HFFc6 (cell line): ENCODE data around the gene NKAIN4. TPM values are rescaled to one million over a fixed set of nuclear protein-coding genes. Genes with fewer than 3 reads are reported as not detected.

ENCODE experiments used
- DNase-seq: peaks from one replicate; pipeline ENCODE4 v3.0.0-alpha.2; 2018
- H3K27ac Mint-ChIP-seq: 2 replicates; pipeline ENCODE4 v1.8.0; 2020; ENCODE audit warnings: mild to moderate bottlenecking, mixed read lengths
- H3K27me3 Mint-ChIP-seq: 2 replicates; pipeline ENCODE4 v1.8.0; 2021; ENCODE audit warnings: mild to moderate bottlenecking, moderate library complexity, mixed read lengths; ENCODE audit not compliant: insufficient read depth
- H3K36me3 Mint-ChIP-seq: 2 replicates; pipeline ENCODE4 v1.8.0; 2021; ENCODE audit warnings: low read depth, mixed read lengths
- H3K4me1 Mint-ChIP-seq: 2 replicates; pipeline ENCODE4 v1.8.0; 2020; ENCODE audit warnings: low read depth, mixed read lengths
- H3K4me3 Mint-ChIP-seq: 2 replicates; pipeline ENCODE4 v1.8.0; 2020; ENCODE audit warnings: mild to moderate bottlenecking, moderate library complexity, mixed read lengths
- H3K9me3 Mint-ChIP-seq: 2 replicates; pipeline ENCODE4 v1.8.0; 2020; ENCODE audit warnings: mild to moderate bottlenecking, mixed read lengths
- total RNA-seq, 6 experiments: library from RNA; stranded (reverse); fragmentation: NEBNext Ultra II Directional; extraction: Animal tissue kit (Norgen Biotek cat#: 25700); gene quantifications; 2 replicates in 1 of 6; 3 replicates in 5 of 6; pipeline ENCODE4 v1.2.3, GENCODE V29; 2021
- TF ChIP-seq, protein P1 (sequence below): fragments of 200-600 bp; sonication (generic); IDR thresholded peaks from 2 replicates; pipeline ENCODE4 v1.5.0; 2021; ENCODE audit warnings: antibody characterized with exemption, mild to moderate bottlenecking

NKAIN4 gene
- total RNA-seq, 6 experiments from 2014 or later = not detected

DNA sequence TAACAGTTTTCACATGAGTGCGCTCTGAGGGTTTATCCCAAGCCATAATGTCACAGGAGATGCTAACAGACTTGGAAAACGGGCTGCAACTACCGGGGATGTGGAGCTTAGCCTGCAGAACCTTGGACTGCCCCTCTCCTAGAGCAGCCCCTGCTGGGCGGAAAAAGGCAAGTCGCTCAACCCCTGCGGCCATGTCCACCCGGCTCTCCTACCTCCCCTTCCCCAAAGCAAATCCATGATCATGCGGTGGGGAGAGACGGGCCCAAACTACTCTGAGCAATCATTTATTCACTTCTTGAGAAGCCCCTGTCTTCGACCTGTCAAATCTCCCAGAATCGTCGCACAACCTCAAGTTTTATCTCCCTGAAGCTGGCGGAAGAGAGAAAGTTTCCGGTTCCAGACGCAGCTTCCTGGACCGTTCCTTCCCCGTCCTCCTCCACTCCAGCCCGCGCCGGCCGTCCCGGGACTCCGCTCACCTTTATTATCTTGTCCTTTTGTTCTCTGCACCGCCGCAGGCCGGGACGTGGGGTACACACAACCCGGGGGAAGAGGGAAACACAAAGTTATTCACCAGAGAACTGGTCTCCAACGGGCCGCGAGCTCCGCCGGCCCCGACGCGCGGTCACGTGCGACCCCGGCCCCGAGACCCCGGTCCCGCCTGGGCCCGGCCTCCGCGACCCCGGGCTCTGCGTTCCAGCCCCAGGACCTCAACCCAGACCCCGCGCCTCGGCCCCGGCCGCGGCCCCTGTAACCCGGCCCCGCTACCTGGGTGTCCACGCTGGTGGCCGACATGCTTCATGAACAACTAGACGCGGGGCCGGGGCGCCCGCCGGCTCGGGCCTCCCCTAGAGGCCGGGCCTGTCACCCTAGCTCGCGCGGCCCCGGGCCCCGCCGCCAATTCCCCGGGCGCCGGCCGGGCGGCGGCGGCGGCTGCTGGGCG, 38.9 kb downstream of the NKAIN4 start:
- Mint-ChIP-seq H3K27me3 (peaks cover 11% of the 10 kb centered on the region), H3K36me3 (peaks cover 33% of the 10 kb centered on the region), H3K9me3 (no peaks in the 10 kb centered on the region), H3K4me1 (peaks cover 40% of the 10 kb centered on the region), H3K27ac (peak overlapping the region; percentile 80), H3K4me3 (peak overlapping the region; percentile 92)
- DNase-seq = peak; percentile 49
- TF ChIP-seq, protein P1, sequence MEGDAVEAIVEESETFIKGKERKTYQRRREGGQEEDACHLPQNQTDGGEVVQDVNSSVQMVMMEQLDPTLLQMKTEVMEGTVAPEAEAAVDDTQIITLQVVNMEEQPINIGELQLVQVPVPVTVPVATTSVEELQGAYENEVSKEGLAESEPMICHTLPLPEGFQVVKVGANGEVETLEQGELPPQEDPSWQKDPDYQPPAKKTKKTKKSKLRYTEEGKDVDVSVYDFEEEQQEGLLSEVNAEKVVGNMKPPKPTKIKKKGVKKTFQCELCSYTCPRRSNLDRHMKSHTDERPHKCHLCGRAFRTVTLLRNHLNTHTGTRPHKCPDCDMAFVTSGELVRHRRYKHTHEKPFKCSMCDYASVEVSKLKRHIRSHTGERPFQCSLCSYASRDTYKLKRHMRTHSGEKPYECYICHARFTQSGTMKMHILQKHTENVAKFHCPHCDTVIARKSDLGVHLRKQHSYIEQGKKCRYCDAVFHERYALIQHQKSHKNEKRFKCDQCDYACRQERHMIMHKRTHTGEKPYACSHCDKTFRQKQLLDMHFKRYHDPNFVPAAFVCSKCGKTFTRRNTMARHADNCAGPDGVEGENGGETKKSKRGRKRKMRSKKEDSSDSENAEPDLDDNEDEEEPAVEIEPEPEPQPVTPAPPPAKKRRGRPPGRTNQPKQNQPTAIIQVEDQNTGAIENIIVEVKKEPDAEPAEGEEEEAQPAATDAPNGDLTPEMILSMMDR = peak; percentile 72

DNA sequence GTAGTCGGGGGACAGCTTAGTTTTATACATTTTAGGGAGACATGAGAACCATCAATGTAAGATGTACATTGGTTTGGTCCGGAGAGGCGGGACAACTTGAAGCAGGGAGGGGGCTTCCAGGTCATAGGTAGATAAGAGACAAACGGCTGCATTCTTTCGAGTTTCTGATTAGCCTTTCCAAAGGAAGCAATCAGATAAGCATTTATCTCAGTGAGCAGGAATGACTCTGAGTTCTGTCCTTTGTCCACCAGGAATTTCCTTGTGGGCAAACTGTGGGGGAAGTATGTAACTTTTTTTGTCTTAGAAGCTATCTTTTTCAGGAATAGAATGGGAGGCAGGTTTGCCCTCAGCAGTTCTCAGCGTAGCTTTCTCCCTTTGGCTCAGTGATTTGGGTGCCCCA, 39.7 kb downstream of the NKAIN4 start:
- H3K27ac Mint-ChIP-seq = peak overlapping the region; percentile 80; the same call in 1 of the 2 replicates
- H3K4me1 Mint-ChIP-seq = peaks cover 40% of the 10 kb centered on the region
- DNase-seq = no peak
- H3K9me3 Mint-ChIP-seq = no peaks in the 10 kb centered on the region
- peak overlapping the region; percentile 92 for H3K4me3 Mint-ChIP-seq
- H3K27me3 Mint-ChIP-seq = peaks cover 5% of the 10 kb centered on the region
- TF ChIP-seq, protein P1 = no peak
- peaks cover 33% of the 10 kb centered on the region for H3K36me3 Mint-ChIP-seq

DNA sequence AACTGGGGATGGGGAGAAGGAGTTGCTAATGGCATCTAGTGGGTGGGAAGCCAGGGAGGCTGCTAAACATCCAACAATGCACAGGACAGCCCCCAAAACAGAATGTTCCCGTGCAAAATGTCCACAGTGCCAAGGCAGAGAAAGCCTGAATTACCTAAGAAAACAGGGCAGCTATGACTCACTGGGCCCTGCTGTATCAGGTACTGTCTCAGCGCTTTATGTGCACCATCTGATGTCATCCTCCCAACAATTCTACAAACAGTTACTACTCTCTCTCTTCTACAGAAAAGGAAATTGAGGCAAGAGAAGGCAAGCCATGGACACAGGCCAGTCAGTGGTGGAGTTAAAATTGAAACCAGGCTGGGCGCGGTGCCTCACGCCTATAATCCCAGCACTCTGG, 41.5 kb downstream of the NKAIN4 start:
- no peak overlapping the region for H3K4me3 Mint-ChIP-seq
- H3K27ac Mint-ChIP-seq = no peak overlapping the region
- H3K27me3 Mint-ChIP-seq = no peaks in the 10 kb centered on the region; the same call in 1 of the 2 replicates
- no peak for DNase-seq
- TF ChIP-seq, protein P1 = no peak
- peaks cover 44% of the 10 kb centered on the region for H3K4me1 Mint-ChIP-seq
- peaks cover 37% of the 10 kb centered on the region for H3K36me3 Mint-ChIP-seq
- no peaks in the 10 kb centered on the region for H3K9me3 Mint-ChIP-seq

DNA sequence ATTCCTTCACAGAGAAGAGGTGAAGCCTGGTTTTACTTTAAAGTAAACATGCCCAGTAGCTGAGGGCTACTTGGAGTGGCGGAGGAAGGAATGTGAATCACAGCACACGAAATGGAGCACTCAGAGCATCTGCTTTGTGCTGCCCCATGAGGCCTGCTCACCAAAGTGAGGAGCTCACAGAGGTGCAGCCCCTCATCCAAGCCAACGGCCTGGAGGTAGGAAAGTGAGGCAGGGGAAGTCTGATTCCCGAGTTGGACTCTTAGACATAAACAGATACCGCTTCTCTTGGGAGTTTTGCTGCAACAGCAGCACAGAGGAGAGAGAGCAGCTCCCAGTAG, 41.9 kb downstream of the NKAIN4 start:
- DNase-seq = no peak

DNA sequence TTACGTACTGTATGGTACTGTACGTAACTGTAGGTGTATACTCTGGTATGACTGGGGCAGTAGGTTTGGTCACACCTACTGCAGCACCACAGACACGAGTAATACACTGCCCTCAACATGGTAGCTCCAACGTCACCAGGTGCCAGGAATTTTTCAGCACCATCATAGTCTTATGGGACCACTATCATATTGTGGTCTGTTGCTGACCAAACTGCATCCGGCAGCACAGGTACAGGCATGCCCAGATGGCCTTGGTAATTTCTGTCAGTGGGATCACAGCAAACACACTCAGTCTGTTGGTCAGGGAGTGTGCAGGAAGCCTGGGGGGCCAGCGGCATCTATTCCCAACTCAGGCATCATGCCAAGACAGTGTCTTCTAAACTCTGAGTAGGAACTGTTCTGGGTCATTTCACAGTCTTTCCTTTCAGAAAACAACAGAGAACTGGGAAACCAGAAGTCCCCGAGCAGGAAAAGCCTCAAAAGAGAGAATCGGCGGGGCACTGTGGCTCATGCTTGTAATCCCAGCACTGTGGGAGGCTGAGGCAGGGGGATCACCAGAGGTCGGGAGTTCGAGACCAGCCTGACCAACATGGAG, 44.2 kb downstream of the NKAIN4 start:
- Mint-ChIP-seq H3K27ac (no peak overlapping the region), H3K4me1 (peaks cover 57% of the 10 kb centered on the region), H3K36me3 (peaks cover 46% of the 10 kb centered on the region), H3K9me3 (no peaks in the 10 kb centered on the region), H3K27me3 (no peaks in the 10 kb centered on the region), H3K4me3 (no peak overlapping the region)
- TF ChIP-seq, protein P1 = no peak
- DNase-seq = no peak

More for the DNA sequence above, 41.9 kb downstream of the NKAIN4 start:
- TF ChIP-seq, protein P1 = no peak; the same call in 1 of the 2 replicates
- H3K36me3 Mint-ChIP-seq = peaks cover 37% of the 10 kb centered on the region
- peaks cover 48% of the 10 kb centered on the region for H3K4me1 Mint-ChIP-seq
- H3K27ac Mint-ChIP-seq = no peak overlapping the region
- no peaks in the 10 kb centered on the region; the same call in 1 of the 2 replicates for H3K27me3 Mint-ChIP-seq
- no peaks in the 10 kb centered on the region for H3K9me3 Mint-ChIP-seq
- no peak overlapping the region; the same call in 1 of the 2 replicates for H3K4me3 Mint-ChIP-seq
